Keratinocyte (primary cell): Measurements from ENCODE around the gene BOLL.

Experiments used
- EZH2 ChIP-seq: IDR thresholded peaks from one replicate; pipeline ENCODE4 v1.6.1; 2012; ENCODE audit warnings: inconsistent platforms, mild to moderate bottlenecking, low read length, moderate library complexity
- TF ChIP-seq, protein P1 (sequence below), 3 experiments: IDR thresholded peaks in 1 of 3; conservative IDR thresholded peaks in 1 of 3; optimal IDR thresholded peaks in 1 of 3; 2 replicates in 2 of 3; 3 replicates in 1 of 3; pipeline versions ENCODE3 to v1.5.1; 2011; ENCODE audit warnings: low read length in 3 of 3, mild to moderate bottlenecking in 3 of 3, moderate library complexity in 2 of 3, control low read depth in 1 of 3, inconsistent platforms in 1 of 3; ENCODE audit not compliant: insufficient read depth in 2 of 3; ENCODE audit errors: extremely low read depth in 1 of 3

DNA sequence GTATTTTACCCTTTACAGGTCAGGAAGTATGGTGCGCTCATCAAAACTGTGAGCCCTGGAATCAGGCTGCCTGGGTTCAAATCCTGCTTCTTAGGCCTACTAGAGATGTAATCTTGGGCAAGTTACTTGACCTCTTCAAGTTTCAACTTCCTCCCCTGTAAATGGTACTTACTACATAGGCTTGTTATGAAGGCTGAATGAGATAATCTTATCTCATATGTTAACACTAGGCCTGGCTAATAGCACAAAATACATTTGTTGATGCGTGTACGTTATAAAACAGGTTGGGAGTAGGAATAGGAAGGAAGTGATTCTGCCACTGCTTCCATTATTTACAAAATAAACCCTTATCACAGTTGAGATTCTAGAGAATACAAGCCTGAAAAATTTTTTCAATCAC lies 108.1 kb downstream of the BOLL start:
- TF ChIP-seq, protein P1, sequence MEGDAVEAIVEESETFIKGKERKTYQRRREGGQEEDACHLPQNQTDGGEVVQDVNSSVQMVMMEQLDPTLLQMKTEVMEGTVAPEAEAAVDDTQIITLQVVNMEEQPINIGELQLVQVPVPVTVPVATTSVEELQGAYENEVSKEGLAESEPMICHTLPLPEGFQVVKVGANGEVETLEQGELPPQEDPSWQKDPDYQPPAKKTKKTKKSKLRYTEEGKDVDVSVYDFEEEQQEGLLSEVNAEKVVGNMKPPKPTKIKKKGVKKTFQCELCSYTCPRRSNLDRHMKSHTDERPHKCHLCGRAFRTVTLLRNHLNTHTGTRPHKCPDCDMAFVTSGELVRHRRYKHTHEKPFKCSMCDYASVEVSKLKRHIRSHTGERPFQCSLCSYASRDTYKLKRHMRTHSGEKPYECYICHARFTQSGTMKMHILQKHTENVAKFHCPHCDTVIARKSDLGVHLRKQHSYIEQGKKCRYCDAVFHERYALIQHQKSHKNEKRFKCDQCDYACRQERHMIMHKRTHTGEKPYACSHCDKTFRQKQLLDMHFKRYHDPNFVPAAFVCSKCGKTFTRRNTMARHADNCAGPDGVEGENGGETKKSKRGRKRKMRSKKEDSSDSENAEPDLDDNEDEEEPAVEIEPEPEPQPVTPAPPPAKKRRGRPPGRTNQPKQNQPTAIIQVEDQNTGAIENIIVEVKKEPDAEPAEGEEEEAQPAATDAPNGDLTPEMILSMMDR (optimal IDR thresholded peaks at IDR 0.05 in 1 of 3, IDR thresholded peaks at IDR 0.05 in 1 of 3, conservative IDR thresholded peaks at IDR 0.05 in 1 of 3; ENCODE audit: extremely low read depth in 1 of 3, insufficient read depth in 2 of 3, low read length in 3 of 3): no peak
- TF ChIP-seq EZH2: no peak
